ENCODE results near the gene TM9SF3.

The TM9SF3 gene

GRCh38 chr10:96610817-96611216 is 24.0 kb upstream of the TM9SF3 start:
- Mint-ChIP-seq H3K27ac (no peak overlapping the region), H3K9me3 (no peaks in the 10 kb centered on the region), H3K4me3 (no peak overlapping the region), H3K27me3 (no peaks in the 10 kb centered on the region), H3K4me1 (peaks cover 6% of the 10 kb centered on the region)
- DNase-seq (no peak), ATAC-seq (peak; percentile 63)

- H3K4me1 Mint-ChIP-seq, result peaks cover 6% of the 10 kb centered on the region
- no peak for DNase-seq
- no peaks in the 10 kb centered on the region for H3K27me3 Mint-ChIP-seq
- ATAC-seq, result no peak
- no peak overlapping the region for H3K27ac Mint-ChIP-seq
- no peak overlapping the region for H3K4me3 Mint-ChIP-seq
- H3K9me3 Mint-ChIP-seq, result no peaks in the 10 kb centered on the region
Measured at GRCh38 chr10:96609510-96609909, 22.7 kb upstream of the TM9SF3 start.

GRCh38 chr10:96608805-96609204 is 22.0 kb upstream of the TM9SF3 start:
- no peak for ATAC-seq
- Mint-ChIP-seq H3K4me1 (peaks cover 6% of the 10 kb centered on the region), H3K27ac (no peak overlapping the region), H3K27me3 (no peaks in the 10 kb centered on the region), H3K9me3 (no peaks in the 10 kb centered on the region), H3K4me3 (no peak overlapping the region)
- no peak for DNase-seq

- Mint-ChIP-seq H3K27ac (no peak overlapping the region), H3K9me3 (no peaks in the 10 kb centered on the region)
Measured at GRCh38 chr10:96608262-96608661, 21.4 kb upstream of the TM9SF3 start.

GRCh38 chr10:96606946-96607345 is 20.1 kb upstream of the TM9SF3 start:
- no peak overlapping the region for H3K4me3 Mint-ChIP-seq
- no peaks in the 10 kb centered on the region for H3K9me3 Mint-ChIP-seq
- no peak for ATAC-seq
- no peak for DNase-seq
- H3K27me3 Mint-ChIP-seq, result no peaks in the 10 kb centered on the region
- peaks cover 6% of the 10 kb centered on the region for H3K4me1 Mint-ChIP-seq
- no peak overlapping the region for H3K27ac Mint-ChIP-seq

More at GRCh38 chr10:96608262-96608661, 21.4 kb upstream of the TM9SF3 start:
- no peak for DNase-seq
- ATAC-seq, result no peak
- Mint-ChIP-seq H3K4me1 (peaks cover 6% of the 10 kb centered on the region), H3K4me3 (no peak overlapping the region), H3K27me3 (no peaks in the 10 kb centered on the region)

- Mint-ChIP-seq H3K27me3 (no peaks in the 10 kb centered on the region), H3K4me1 (peaks cover 6% of the 10 kb centered on the region), H3K9me3 (no peaks in the 10 kb centered on the region), H3K4me3 (no peak overlapping the region), H3K27ac (no peak overlapping the region)
- DNase-seq (no peak), ATAC-seq (no peak)
Measured at GRCh38 chr10:96606216-96606615, 19.4 kb upstream of the TM9SF3 start.

- no peaks in the 10 kb centered on the region for H3K4me1 Mint-ChIP-seq
- H3K27me3 Mint-ChIP-seq, result no peaks in the 10 kb centered on the region
- no peak for ATAC-seq
- DNase-seq, result no peak
- no peak overlapping the region for H3K27ac Mint-ChIP-seq
- no peak overlapping the region for H3K4me3 Mint-ChIP-seq
- no peaks in the 10 kb centered on the region for H3K9me3 Mint-ChIP-seq
Measured at GRCh38 chr10:96600337-96600736, 13.5 kb upstream of the TM9SF3 start.

GRCh38 chr10:96598846-96599245 is 12.0 kb upstream of the TM9SF3 start:
- Mint-ChIP-seq H3K9me3 (no peaks in the 10 kb centered on the region), H3K27me3 (no peaks in the 10 kb centered on the region), H3K4me3 (no peak overlapping the region), H3K4me1 (no peaks in the 10 kb centered on the region), H3K27ac (no peak overlapping the region)
- DNase-seq, result no peak
- ATAC-seq, result no peak

GRCh38 chr10:96596422-96597407 is 9.9 kb upstream of the TM9SF3 start:
- no peak for DNase-seq
- Mint-ChIP-seq H3K9me3 (no peaks in the 10 kb centered on the region), H3K4me1 (peaks cover 4% of the 10 kb centered on the region), H3K27me3 (no peaks in the 10 kb centered on the region), H3K4me3 (no peak overlapping the region), H3K27ac (no peak overlapping the region)
- ATAC-seq, result no peak

- H3K27ac Mint-ChIP-seq, result no peak overlapping the region
- ATAC-seq (no peak), DNase-seq (no peak)
- peaks cover 8% of the 10 kb centered on the region for H3K4me1 Mint-ChIP-seq
- no peaks in the 10 kb centered on the region for H3K9me3 Mint-ChIP-seq
- H3K4me3 Mint-ChIP-seq, result no peak overlapping the region
- no peaks in the 10 kb centered on the region for H3K27me3 Mint-ChIP-seq
Measured at GRCh38 chr10:96595741-96596140, 8.9 kb upstream of the TM9SF3 start.

GRCh38 chr10:96591946-96592345 is 5.1 kb upstream of the TM9SF3 start:
- Mint-ChIP-seq H3K27ac (no peak overlapping the region), H3K27me3 (no peaks in the 10 kb centered on the region), H3K9me3 (no peaks in the 10 kb centered on the region), H3K4me1 (peaks cover 8% of the 10 kb centered on the region), H3K4me3 (no peak overlapping the region)
- DNase-seq, result no peak
- ATAC-seq, result no peak

- no peak overlapping the region for H3K27ac Mint-ChIP-seq
- no peaks in the 10 kb centered on the region for H3K9me3 Mint-ChIP-seq
- peak; percentile 32 to 61 for DNase-seq
- H3K4me1 Mint-ChIP-seq, result peaks cover 16% of the 10 kb centered on the region
- no peaks in the 10 kb centered on the region for H3K27me3 Mint-ChIP-seq
- ATAC-seq, result peak; percentile 84
- H3K4me3 Mint-ChIP-seq, result no peak overlapping the region
Measured at GRCh38 chr10:96588616-96589419, 2.0 kb upstream of the TM9SF3 start.

GRCh38 chr10:96588060-96588554 is 1.3 kb upstream of the TM9SF3 start:
- Mint-ChIP-seq H3K9me3 (no peaks in the 10 kb centered on the region), H3K4me3 (no peak overlapping the region), H3K27ac (no peak overlapping the region), H3K4me1 (peaks cover 23% of the 10 kb centered on the region), H3K27me3 (no peaks in the 10 kb centered on the region)
- ATAC-seq, result no peak
- DNase-seq, result no peak

- ATAC-seq, result peak; percentile 11
- peak overlapping the region in 1 of 2 donors; percentile 96 for H3K27ac Mint-ChIP-seq
- no peak for DNase-seq
Measured at GRCh38 chr10:96587264-96588059, 650 bp upstream of the TM9SF3 start.

GRCh38 chr10:96585736-96586418 is 935 bp downstream of the TM9SF3 start:
- H3K4me1 Mint-ChIP-seq, result peaks cover 32% of the 10 kb centered on the region
- DNase-seq (no peak), ATAC-seq (peak; percentile 10)
- peak overlapping the region; percentile 94 to 97 for H3K27ac Mint-ChIP-seq
- no peaks in the 10 kb centered on the region for H3K9me3 Mint-ChIP-seq
- peak overlapping the region; percentile 88 to 89 for H3K4me3 Mint-ChIP-seq
- H3K27me3 Mint-ChIP-seq, result no peaks in the 10 kb centered on the region

More at GRCh38 chr10:96587264-96588059, 650 bp upstream of the TM9SF3 start:
- H3K9me3 Mint-ChIP-seq, result no peaks in the 10 kb centered on the region
- H3K4me1 Mint-ChIP-seq, result peaks cover 29% of the 10 kb centered on the region
- H3K27me3 Mint-ChIP-seq, result no peaks in the 10 kb centered on the region
- H3K4me3 Mint-ChIP-seq, result no peak overlapping the region
